Activated naive CD4-positive, alpha-beta T cell treated with anti-CD3 and anti-CD28 coated beads, Interleukin-2, amount 50 U/mL, for 16 hours (primary cell): Measurements from ENCODE around the gene TAB3.

ENCODE experiments used
- DNase-seq: peaks from one replicate; pipeline ENCODE4 v3.0.0-alpha.2; 2020

TAB3 gene

GRCh38 chrX:30885136-30885535 lies 3.9 kb downstream of the TAB3 start:
- DNase-seq, result no peak

DNA sequence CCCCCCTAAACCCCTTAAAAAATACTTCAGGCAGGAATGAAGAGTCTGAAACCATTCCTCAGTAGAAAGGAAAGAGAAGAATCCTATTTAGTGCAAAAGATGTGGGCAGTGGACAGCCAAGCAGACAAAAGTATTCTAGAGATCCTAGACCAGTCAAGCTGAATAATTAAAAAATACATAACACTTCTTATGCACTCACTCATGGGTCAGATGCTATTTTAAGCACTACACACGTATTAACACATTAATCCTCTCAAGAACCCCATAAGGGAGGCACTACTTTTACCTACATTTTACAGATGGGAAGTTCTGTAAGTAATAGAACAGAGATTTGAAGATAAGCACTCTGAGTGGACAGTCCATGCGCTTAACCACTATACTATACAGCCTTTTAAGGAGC lies 5.9 kb downstream of the TAB3 start:
- no peak for DNase-seq

GRCh38 chrX:30881797-30882196 lies 7.3 kb downstream of the TAB3 start:
- DNase-seq, result no peak

GRCh38 chrX:30881390-30881789 lies 7.7 kb downstream of the TAB3 start:
- DNase-seq, result no peak

- no peak for DNase-seq
Measured at GRCh38 chrX:30880058-30880457, 9.0 kb downstream of the TAB3 start.

GRCh38 chrX:30876367-30876766 lies 12.7 kb downstream of the TAB3 start:
- DNase-seq, result no peak

DNA sequence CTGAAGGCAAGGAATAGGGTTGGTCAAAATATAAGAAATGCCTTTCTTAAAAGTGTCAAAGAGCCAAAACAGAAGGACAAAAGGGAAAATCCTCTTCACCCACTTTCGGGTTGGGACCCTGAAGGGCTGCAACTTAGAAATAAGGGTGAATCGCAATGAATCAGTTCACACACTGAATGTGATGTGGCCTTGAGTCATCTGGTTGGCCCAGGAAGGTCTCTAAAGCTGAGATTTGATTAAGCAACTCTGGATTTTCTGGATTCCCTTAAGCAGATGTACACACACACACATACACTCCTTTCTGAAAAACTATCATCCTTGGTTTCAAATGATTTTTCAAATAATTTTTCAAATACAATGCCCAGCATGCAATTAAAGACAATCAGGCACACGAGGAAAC lies 13.1 kb downstream of the TAB3 start:
- no peak for DNase-seq

GRCh38 chrX:30874851-30875250 lies 14.2 kb downstream of the TAB3 start:
- no peak for DNase-seq

DNA sequence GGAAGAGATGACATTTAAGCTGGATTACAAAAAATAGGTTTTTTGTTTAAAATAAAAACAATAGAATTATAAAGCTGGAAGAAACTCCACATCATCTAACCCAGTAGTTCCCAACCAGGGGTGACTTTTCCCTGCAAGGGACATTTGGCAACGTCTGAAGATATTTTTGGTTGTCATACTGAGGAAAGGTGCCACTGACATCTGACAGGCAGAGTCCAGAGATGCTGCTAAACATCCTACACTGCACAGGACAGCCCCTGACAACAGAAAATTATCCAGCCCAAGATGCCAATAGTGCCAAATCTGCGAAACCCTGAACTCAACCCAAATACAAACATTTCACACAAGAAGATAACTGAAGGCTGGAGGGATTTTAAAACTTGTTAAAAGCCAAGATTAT lies 18.5 kb downstream of the TAB3 start:
- no peak for DNase-seq

- no peak for DNase-seq
Measured at GRCh38 chrX:30865612-30866011, 23.4 kb downstream of the TAB3 start.

DNA sequence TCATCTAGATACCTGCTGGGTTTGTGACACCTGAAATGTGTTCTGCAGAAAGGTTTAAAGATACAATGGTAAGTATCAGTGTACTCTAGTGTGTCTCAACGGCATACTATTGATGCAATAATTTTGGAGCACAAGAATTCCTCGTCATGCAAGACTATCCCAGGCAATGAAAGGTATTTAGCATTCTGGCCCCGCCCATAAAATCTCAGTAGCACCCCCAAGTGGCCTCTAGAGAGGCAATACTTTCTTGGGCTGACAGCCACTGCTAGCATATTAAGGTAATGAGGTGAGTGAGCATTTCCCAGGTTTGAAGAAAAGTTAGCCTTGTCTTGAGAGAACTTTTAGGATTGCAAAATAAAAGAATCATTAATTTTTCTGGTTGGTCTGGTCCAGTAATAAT lies 24.0 kb downstream of the TAB3 start:
- DNase-seq, result no peak

DNA sequence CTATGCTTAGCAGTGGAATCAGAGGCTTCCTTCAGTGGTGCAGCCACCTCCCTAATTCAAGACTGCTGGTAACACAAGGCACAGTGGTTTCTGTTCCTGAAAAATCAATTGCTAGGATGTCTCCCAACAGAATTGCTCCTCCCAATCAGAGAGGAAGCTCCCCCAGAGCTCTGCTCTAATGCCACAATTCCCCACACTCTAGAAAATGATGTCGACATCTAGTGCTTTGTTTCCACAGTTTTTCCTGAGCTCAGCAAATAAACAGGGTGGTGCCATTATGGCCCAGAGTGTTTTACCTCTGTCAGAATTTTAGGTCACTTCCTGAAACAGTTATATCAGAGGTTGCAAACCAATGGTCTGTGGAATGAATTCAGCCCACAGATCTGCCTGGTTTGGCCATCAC lies 24.7 kb downstream of the TAB3 start:
- no peak for DNase-seq

DNA sequence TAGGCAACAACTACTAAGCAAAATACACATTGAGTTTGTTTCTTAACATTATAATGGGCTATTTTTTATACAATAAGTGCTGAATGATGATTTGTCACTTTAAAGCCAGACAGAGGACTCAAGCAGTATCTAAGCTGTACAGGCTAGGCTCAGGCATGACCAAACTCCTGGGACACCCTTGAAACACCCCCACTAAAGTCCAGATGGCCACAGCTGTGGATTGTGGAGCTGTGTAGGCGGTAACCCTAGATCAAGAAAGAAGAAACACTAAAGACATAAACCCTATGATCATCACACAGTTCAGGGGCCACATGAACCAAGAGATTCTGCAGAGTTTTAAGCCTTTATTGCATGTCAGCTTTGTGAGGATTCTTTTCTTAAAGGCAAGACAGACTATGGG lies 25.1 kb downstream of the TAB3 start:
- no peak for DNase-seq

DNA sequence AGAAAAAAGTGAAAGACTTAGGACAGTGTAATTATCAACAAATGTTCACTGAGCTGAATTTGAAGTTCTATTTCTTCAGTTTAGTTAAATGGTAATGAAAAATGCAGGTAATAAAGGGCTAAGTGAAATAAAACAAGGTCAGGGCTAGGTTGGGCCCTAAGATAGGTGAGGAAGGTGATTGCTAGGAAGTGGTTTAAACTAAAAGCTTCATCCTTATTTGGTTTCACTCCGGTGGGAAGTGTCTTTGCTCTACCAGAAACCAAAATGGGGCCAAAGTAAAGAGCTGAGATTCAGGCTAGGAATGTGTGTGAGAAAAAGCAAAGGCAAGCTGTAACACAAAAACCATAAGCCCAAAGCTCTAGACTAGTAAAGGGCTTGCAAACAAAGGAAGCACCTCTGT lies 31.0 kb downstream of the TAB3 start:
- no peak for DNase-seq

DNA sequence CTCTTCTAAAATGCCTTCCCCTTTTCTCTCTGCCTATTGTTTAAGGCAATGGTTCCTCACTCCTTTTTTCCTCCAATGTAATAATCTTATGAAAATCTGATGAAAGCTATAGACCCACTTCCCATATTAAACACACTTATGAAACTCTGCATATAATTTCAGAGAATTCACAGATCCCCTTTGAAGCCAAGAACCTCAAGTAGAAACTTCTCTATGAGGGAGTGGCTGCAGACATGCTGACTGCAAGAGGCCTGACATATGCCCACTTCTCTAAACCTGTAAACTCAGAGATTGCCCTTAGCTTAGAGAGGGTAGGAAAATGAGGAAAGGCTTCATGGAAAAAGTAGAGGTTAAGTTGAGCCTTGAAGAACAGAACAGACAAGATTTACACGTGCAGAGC lies 37.6 kb downstream of the TAB3 start:
- no peak for DNase-seq

DNA sequence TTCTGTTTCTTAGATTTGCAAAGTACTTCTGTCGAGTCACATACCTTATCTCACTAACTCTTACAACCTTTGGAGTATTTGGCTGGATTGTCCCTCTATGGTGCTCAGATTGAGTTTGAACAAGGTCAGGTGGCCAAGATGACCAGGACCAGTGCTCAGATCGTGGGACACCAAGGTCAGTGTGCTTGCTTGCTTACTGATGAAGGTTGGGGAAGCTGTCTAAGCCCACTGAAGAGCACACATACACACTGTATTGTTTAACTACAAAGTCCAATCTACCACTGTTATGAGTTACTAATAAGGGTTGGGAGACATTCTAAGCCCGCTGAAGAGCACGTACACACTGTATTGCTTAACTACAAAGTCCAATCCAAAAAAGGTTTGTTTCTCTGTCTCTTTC lies 53.7 kb downstream of the TAB3 start:
- DNase-seq, result no peak

- no peak for DNase-seq
Measured at GRCh38 chrX:30833896-30834295, 55.2 kb downstream of the TAB3 start.

DNA sequence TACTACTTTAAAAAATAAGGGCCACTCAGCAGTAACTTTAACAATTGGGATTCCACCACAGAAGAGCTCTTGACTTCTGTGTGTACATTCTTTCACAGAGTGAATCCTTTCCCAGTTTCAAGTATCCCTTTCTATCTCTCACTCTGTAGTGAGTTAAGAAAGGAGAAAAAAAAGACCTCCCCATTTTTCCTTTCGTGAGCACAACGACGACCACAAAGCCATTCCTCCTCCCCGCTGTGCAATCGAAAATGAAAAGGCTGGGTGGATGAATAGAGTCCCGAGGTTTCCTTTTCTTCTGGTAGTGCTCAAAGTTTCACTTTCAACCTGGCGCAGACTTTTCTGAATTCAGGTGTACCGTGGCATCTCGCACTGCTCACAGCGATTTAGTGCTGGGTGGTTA lies 58.0 kb downstream of the TAB3 start:
- peak; percentile 29 for DNase-seq

DNA sequence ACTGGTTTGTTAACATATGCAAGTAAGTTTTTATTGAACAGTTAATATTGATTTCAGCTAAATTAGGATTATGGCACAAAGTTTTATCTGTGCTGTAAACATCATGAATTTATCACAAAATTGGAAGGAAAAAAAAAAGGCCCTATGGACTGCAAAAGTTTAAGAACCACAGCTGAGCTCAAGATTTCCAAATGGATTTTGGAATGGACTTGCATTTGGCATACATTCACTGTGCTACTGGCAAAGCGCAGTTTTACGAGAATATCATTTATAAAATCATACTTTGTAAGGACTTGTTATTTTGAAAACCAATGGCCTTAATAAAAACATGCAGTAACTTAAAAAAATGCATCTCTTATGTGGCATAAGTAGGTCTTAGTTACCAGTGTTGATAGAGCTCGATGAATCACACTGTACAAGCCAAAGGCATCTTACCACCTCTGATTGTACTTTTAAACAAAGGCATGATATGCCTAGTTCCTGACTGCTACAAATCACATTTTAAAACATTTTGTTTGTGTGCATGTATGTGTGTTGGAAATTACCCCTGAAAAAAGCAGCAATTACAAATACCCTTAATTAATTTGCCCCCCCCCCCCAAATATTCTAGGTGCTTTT lies 58.6 kb downstream of the TAB3 start:
- DNase-seq, result no peak

GRCh38 chrX:30824275-30824674 lies 64.8 kb downstream of the TAB3 start:
- DNase-seq, result no peak

DNA sequence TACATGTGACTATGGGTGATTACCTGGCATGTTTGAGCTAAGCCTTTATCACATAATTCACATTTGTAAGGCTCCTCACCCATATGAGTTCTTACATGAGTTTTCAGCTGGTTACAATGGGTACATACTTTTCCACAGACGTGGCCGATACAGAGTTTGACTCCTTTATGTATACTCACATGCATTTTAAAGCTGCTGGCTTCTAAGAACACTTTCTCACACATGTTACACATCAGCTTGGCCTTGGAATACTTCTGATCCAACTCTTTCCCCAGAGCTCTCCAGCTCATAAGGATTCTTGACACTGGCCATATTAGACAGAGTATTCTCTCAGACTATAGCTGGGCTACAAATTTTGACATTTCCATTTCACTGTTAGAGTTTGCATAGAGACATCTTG lies 66.3 kb downstream of the TAB3 start:
- DNase-seq, result no peak

GRCh38 chrX:30822068-30822681 lies 66.9 kb downstream of the TAB3 start:
- DNase-seq, result no peak

- no peak for DNase-seq
Measured at GRCh38 chrX:30821116-30821515, 67.9 kb downstream of the TAB3 start.

DNA sequence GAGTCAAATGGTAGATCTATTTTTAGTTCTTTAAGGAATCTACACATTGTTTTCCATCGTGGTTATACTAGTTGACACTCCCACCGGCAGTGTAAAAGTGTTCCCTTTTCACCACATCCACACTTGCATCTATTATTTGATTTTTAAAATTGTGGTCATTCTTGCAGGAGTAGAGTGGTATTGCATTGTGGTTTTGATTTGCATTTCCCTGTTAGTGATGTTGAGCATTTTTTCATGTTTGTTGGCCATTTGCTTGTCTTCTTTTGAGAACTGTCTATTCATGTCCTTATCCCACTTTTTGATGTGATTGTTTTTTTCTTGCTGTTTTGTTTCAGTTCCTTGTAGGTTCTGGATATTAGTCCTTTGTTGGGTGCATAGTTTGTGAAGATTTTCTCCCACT lies 70.0 kb downstream of the TAB3 start:
- DNase-seq, result no peak

- no peak for DNase-seq
Measured at GRCh38 chrX:30816079-30816478, 73.0 kb downstream of the TAB3 start.
